Fibroblast of peridontal ligament (primary cell): ENCODE results near the gene FCGR3A.
"Not testable (repeated sequence)": the region's sequence is repeated elsewhere in the genome, so short reads cannot be mapped to it uniquely, and the experiment has no call there.

Experiments
- DNase-seq: peaks from one replicate; pipeline ENCODE4 v3.0.0-alpha.2; 2010; ENCODE audit errors: extremely low read depth

Gene FCGR3A

GRCh38 chr1:161530671-161531641 lies 18.7 kb downstream of the FCGR3A start:
- peak; percentile 94 for DNase-seq

GRCh38 chr1:161530158-161530557 lies 19.5 kb downstream of the FCGR3A start:
- DNase-seq = peak; percentile 84

GRCh38 chr1:161529463-161530104 lies 20.0 kb downstream of the FCGR3A start:
- not testable (repeated sequence) for DNase-seq

GRCh38 chr1:161528550-161528949 lies 21.1 kb downstream of the FCGR3A start:
- DNase-seq = not testable (repeated sequence)

- not testable (repeated sequence) for DNase-seq
Observed at GRCh38 chr1:161525918-161526317, 23.7 kb downstream of the FCGR3A start.

- not testable (repeated sequence) for DNase-seq
Observed at GRCh38 chr1:161525321-161525720, 24.3 kb downstream of the FCGR3A start.

GRCh38 chr1:161524742-161525291 lies 24.8 kb downstream of the FCGR3A start:
- not testable (repeated sequence) for DNase-seq

- DNase-seq = peak; percentile 90
Observed at GRCh38 chr1:161523817-161524741, 25.5 kb downstream of the FCGR3A start, which contains the start of gene HSPA6. Gene HSPA6 (plus strand): TSS chr1:161524540. CDS start chr1:161524659, 119 bp downstream.

- not testable (repeated sequence) for DNase-seq
Observed at GRCh38 chr1:161523041-161523816, 26.4 kb downstream of the FCGR3A start.

- peak; percentile 55 for DNase-seq
Observed at GRCh38 chr1:161513953-161514352, 35.7 kb downstream of the FCGR3A start.

GRCh38 chr1:161513448-161513780 lies 36.2 kb downstream of the FCGR3A start:
- DNase-seq = not testable (repeated sequence)

GRCh38 chr1:161512636-161513447 lies 36.8 kb downstream of the FCGR3A start:
- DNase-seq = not testable (repeated sequence)

GRCh38 chr1:161511756-161512060 lies 37.9 kb downstream of the FCGR3A start:
- no peak for DNase-seq

GRCh38 chr1:161511018-161511755 lies 38.4 kb downstream of the FCGR3A start:
- no peak for DNase-seq

- no peak for DNase-seq
Observed at GRCh38 chr1:161510477-161510876, 39.1 kb downstream of the FCGR3A start.

GRCh38 chr1:161506336-161507223 lies 43.0 kb downstream of the FCGR3A start:
- peak; percentile 56 for DNase-seq

- DNase-seq = no peak
Observed at GRCh38 chr1:161505686-161506085, 43.9 kb downstream of the FCGR3A start.

GRCh38 chr1:161503394-161503748 lies 46.2 kb downstream of the FCGR3A start:
- no peak for DNase-seq
